ENCODE measurements around the gene TNNC1. TPM values are rescaled to one million over a fixed set of nuclear protein-coding genes. Genes with fewer than 3 reads are reported as not detected.
A peak's percentile ranks its signal among the peaks of the same experiment; 100 is the strongest.

TNNC1 gene
- total and polyA plus RNA-seq, 2 of the 13 experiments (the other 11 are each of a cell fraction or from before 2014, with no cell fraction given) = 11.8 to 36.4 TPM

- TF ChIP-seq NR3C1 (CRISPR knock-in tag; IDR thresholded peaks at IDR 0.05) (no peak), ZFX (CRISPR knock-in tag; IDR thresholded peaks at IDR 0.05; ENCODE audit: low read depth) (peak; percentile 91), ZNF598 (CRISPR knock-in tag; IDR thresholded peaks at IDR 0.05; ENCODE audit: borderline replicate concordance) (peak; percentile 17; the same call in 1 of the 2 replicates), RFX3 (CRISPR knock-in tag; IDR thresholded peaks at IDR 0.05) (no peak), SMYD3 (CRISPR knock-in tag; IDR thresholded peaks at IDR 0.05) (no peak), RBM22 (optimal IDR thresholded peaks at IDR 0.05; ENCODE audit: low read length) (no peak), RCOR2 (CRISPR knock-in tag; IDR thresholded peaks at IDR 0.05) (no peak), MAX (IDR thresholded peaks at IDR 0.05) (peak; percentile 60; the same call in 1 of the 2 replicates), MXD4 (CRISPR knock-in tag; IDR thresholded peaks at IDR 0.05) (peak; percentile 19; the same call in 1 of the 2 replicates), NR2F6 (IDR thresholded peaks at IDR 0.05) (peak; percentile 67), NR2F6 (CRISPR knock-in tag; IDR thresholded peaks at IDR 0.05) (peak; percentile 64), TARDBP (CRISPR knock-in tag; IDR thresholded peaks at IDR 0.05) (no peak), SNRNP70 (IDR thresholded peaks at IDR 0.05; ENCODE audit: low read depth, low read length) (no peak), ZNF431 (CRISPR knock-in tag; IDR thresholded peaks at IDR 0.05; ENCODE audit: borderline replicate concordance, low read depth) (no peak), NFYC (CRISPR knock-in tag; IDR thresholded peaks at IDR 0.05) (no peak), MAZ (IDR thresholded peaks at IDR 0.05; ENCODE audit: borderline replicate concordance, low read depth, low read length) (peak; percentile 49; the same call in 1 of the 2 replicates), MAZ (CRISPR knock-in tag; IDR thresholded peaks at IDR 0.05; ENCODE audit: low read depth) (no peak), ZNF841 (CRISPR knock-in tag; IDR thresholded peaks at IDR 0.05; ENCODE audit: borderline replicate concordance) (no peak), TAF15 (IDR thresholded peaks at IDR 0.05; ENCODE audit: low read depth, low read length, poor library complexity, severe bottlenecking) (no peak), ZNF407 (CRISPR knock-in tag; IDR thresholded peaks at IDR 0.05; ENCODE audit: not compliant biosample characterization) (no peak), ATAD3A (CRISPR knock-in tag; IDR thresholded peaks at IDR 0.05) (no peak), MED1 (CRISPR knock-in tag; IDR thresholded peaks at IDR 0.05) (peak; percentile 39; the same call in 1 of the 2 replicates), ZNF7 (CRISPR knock-in tag; IDR thresholded peaks at IDR 0.05) (no peak)
Observed at GRCh38 chr3:52444860-52445793, 8.7 kb downstream of the TNNC1 start, which contains the start of gene SEMA3G (continued).

Data from HepG2 (cell line).